ENCODE measurements around the gene ESPNL.

Gene ESPNL

DNA sequence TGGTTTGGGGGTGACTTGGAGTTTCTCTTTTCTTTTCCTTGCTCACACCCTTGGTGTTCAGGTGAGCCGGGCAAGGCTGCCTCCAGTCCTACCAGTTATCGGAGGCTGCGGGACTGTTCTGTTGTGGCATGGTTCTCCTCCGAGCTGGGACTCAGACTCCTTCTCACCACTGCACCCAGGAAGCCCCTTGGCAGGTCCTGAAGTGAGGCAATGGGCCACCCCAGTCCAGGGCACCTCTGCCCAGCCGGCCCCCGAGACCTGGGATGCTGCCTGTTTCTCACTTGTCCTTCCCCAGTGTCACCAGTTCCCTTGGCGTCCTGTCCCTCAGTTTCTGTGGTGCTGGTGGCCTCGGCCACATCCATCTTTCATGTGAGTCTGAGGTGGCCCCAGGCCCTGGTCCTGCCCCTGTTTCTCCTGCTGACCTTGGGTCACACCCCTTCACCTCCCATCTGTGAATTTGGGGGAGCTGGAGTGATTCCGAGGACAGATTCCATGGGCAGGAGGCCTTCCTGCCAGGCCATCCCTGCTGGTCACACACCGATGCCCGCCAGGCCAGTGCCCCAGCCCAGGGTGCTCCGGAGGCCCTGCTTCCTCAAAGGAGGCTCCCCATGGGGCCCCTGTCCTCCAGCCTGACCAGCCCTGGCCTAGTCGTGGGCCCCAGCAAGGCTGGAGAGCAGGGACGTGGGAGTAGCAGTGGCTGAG, 31.8 kb downstream of the ESPNL start:
- H3K27ac ChIP-seq (ENCODE audit: low read depth, low read length): no peak overlapping the region
- H3K79me2 ChIP-seq (ENCODE audit: control insufficient read depth, low read length): no peaks in the 10 kb centered on the region
- no peak overlapping the region for H3K4me3 ChIP-seq (ENCODE audit: low read length)
- no peak overlapping the region for H3K4me2 ChIP-seq (ENCODE audit: low read length)
- peaks cover 2% of the 10 kb centered on the region; the same call in 1 of the 2 replicates for H4K20me1 ChIP-seq (ENCODE audit: control insufficient read depth, insufficient read depth, low read depth, low read length)
- no peaks in the 10 kb centered on the region for H3K4me1 ChIP-seq (ENCODE audit: control insufficient read depth, low read length)
- H3F3A ChIP-seq (ENCODE audit: control insufficient read depth, insufficient read depth): no peaks in the 10 kb centered on the region
- H3K27me3 ChIP-seq (ENCODE audit: control insufficient read depth, low read length): no peaks in the 10 kb centered on the region
- H3K9me3 ChIP-seq (ENCODE audit: control insufficient read depth, insufficient read depth, low read length): no peaks in the 10 kb centered on the region
- no peak for TF ChIP-seq CTCF (IDR thresholded peaks at IDR 0.05; ENCODE audit: low read depth, low read length, poor library complexity, severe bottlenecking)
- TF ChIP-seq EZH2phosphoT487 (IDR thresholded peaks at IDR 0.05; ENCODE audit: borderline replicate concordance, low read length): no peak
- H3K36me3 ChIP-seq (ENCODE audit: control insufficient read depth, low read length): no peaks in the 10 kb centered on the region
- H3K9me2 ChIP-seq (replicated peaks; ENCODE audit: control insufficient read depth, low read length): no peaks in the 10 kb centered on the region

DNA sequence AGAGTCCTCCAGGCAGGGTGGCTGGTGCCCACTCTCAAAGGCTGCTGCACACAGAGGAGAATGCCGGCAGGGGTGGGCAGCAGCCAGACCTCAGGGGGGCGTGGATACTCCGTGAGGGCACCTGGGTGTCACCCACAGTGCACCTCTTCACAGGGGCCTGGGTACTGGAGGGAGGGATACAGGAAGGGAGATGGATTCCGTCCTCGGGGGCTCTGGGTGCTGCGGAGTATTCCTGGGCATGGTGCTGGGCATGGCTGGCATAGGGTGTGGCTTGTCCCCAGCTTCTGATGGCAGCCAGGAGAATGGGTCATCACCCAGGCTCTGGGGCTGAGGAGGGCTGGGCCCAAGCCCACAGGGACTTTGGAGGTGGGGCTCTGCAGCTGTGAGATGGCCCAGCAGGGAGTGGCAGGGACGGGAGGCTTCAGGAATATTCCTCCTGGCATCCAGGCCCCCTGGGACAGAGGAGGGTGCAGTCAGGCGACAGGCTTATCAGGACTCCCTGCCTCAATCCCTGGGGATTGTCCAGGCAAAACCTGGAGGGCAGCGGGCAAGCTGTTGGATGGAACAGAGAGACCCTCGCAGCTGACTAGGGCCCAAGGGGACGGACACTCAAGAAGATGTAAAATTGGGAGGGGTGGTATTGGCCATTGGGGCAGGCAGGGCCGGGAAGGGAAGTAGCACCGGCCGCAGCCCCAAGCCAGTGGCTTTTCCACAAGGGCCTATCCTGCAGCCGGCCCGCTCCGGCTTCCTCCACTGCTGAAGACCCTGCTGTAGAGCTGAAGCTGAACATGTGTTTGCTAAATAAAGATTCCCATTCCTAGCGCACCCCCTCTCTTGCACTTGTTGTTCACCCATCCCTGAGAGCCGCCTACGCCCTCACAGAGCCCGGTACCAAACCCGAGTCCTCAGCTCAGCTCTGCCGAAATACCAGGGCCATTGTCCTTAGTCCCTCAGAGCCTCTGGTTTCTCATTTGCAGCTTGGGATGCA, 32.6 kb downstream of the ESPNL start:
- Histone ChIP-seq H3K9me3 (ENCODE audit: control insufficient read depth, insufficient read depth, low read length) (no peaks in the 10 kb centered on the region), H3K4me1 (ENCODE audit: control insufficient read depth, low read length) (no peaks in the 10 kb centered on the region; the same call in 1 of the 2 replicates), H3K79me2 (ENCODE audit: control insufficient read depth, low read length) (no peaks in the 10 kb centered on the region), H3K27ac (ENCODE audit: low read depth, low read length) (no peak overlapping the region), H3K36me3 (ENCODE audit: control insufficient read depth, low read length) (no peaks in the 10 kb centered on the region), H3F3A (ENCODE audit: control insufficient read depth, insufficient read depth) (no peaks in the 10 kb centered on the region), H3K9me2 (replicated peaks; ENCODE audit: control insufficient read depth, low read length) (no peaks in the 10 kb centered on the region), H4K20me1 (ENCODE audit: control insufficient read depth, insufficient read depth, low read depth, low read length) (peaks cover 2% of the 10 kb centered on the region; the same call in 1 of the 2 replicates), H3K27me3 (ENCODE audit: control insufficient read depth, low read length) (no peaks in the 10 kb centered on the region), H3K4me3 (ENCODE audit: low read length) (no peak overlapping the region), H3K4me2 (ENCODE audit: low read length) (no peak overlapping the region)
- TF ChIP-seq CTCF (IDR thresholded peaks at IDR 0.05; ENCODE audit: low read depth, low read length, poor library complexity, severe bottlenecking) (no peak), EZH2phosphoT487 (IDR thresholded peaks at IDR 0.05; ENCODE audit: borderline replicate concordance, low read length) (no peak)

DNA sequence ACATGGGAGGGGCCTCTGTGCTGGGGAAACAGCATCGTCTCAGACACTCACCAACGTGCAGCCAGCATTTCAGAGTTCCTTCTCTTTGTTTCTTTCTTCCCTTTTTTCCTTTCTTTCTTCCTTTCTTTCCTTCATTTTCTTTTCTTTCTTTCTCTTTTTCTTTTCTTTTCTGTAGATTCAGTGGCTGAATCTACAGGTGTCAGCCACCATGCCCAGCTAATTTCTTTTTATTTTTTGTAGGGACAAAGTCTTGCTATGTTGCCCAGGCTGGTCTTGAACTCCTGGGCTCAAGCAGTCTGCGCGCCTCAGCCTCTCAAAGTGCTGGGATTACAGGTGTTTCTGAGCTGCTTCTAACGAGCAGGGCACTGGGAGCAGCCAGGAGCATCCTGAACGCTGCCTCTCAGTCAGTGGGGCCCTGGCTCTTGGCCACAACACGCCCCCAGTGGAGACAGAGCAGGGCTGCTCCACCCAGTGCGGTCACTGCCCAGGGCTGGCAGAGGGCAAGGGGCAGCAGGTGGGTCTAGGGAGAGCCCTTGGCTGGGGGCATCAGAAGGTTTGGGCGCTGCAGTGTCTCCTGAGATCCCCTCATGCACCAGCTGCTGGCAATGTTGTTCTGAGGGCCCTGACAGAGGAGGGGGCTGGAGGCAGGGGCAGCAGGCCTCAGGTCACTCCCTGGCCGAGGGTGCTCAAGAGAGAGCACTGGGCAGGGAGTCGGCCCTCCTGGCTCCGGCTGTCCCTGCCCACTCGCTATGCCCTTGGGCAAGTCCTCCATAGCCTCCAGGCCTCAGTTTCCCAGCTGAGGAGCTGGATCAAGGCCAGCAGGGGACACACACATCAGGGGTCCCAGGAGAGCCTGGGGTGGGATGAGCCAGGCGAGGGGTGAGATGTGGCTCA, 33.6 kb downstream of the ESPNL start:
- no peak for TF ChIP-seq CTCF (IDR thresholded peaks at IDR 0.05; ENCODE audit: low read depth, low read length, poor library complexity, severe bottlenecking)
- no peak for TF ChIP-seq EZH2phosphoT487 (IDR thresholded peaks at IDR 0.05; ENCODE audit: borderline replicate concordance, low read length)
- Histone ChIP-seq H3K27ac (ENCODE audit: low read depth, low read length) (no peak overlapping the region), H3K9me2 (replicated peaks; ENCODE audit: control insufficient read depth, low read length) (no peaks in the 10 kb centered on the region), H3K4me2 (ENCODE audit: low read length) (no peak overlapping the region), H4K20me1 (ENCODE audit: control insufficient read depth, insufficient read depth, low read depth, low read length) (peaks cover 2% of the 10 kb centered on the region; the same call in 1 of the 2 replicates), H3K4me3 (ENCODE audit: low read length) (no peak overlapping the region), H3K79me2 (ENCODE audit: control insufficient read depth, low read length) (no peaks in the 10 kb centered on the region), H3K9me3 (ENCODE audit: control insufficient read depth, insufficient read depth, low read length) (no peaks in the 10 kb centered on the region), H3F3A (ENCODE audit: control insufficient read depth, insufficient read depth) (no peaks in the 10 kb centered on the region), H3K36me3 (ENCODE audit: control insufficient read depth, low read length) (no peaks in the 10 kb centered on the region), H3K27me3 (ENCODE audit: control insufficient read depth, low read length) (no peaks in the 10 kb centered on the region), H3K4me1 (ENCODE audit: control insufficient read depth, low read length) (peaks cover 9% of the 10 kb centered on the region)

All from DOHH2 (cell line).